NCI-H510A treated with DMSO at 0.1 percent for 48 hours (cell line): ENCODE measurements around the gene MIPOL1.
A peak's percentile ranks its signal among the peaks of the same experiment; 100 is the strongest.
"Not testable (repeated sequence)": the region's sequence is repeated elsewhere in the genome, so short reads cannot be mapped to it uniquely, and the experiment has no call there.

Source experiments
- DNase-seq: peaks from one replicate; lab custom pipeline; 2025; lab: John Stamatoyannopoulos, UW

MIPOL1 gene

GRCh38 chr14:37187840-37188577, 9.7 kb upstream of the MIPOL1 start:
- DNase-seq = not testable (repeated sequence)

GRCh38 chr14:37189733-37190132, 8.0 kb upstream of the MIPOL1 start:
- not testable (repeated sequence) for DNase-seq

GRCh38 chr14:37194698-37195097, 3.0 kb upstream of the MIPOL1 start:
- DNase-seq = no peak

- no peak for DNase-seq
Observed at GRCh38 chr14:37195327-37195726, 2.4 kb upstream of the MIPOL1 start.

GRCh38 chr14:37196604-37197420, 925 bp upstream of the MIPOL1 start:
- peak; percentile 36 for DNase-seq

GRCh38 chr14:37198273-37198598, 499 bp downstream of the MIPOL1 start:
- no peak for DNase-seq

- DNase-seq = no peak
Observed at GRCh38 chr14:37198907-37199306, 1.2 kb downstream of the MIPOL1 start.

GRCh38 chr14:37201724-37202123, 4.0 kb downstream of the MIPOL1 start:
- no peak for DNase-seq

- no peak for DNase-seq
Observed at GRCh38 chr14:37202265-37202664, 4.5 kb downstream of the MIPOL1 start.

GRCh38 chr14:37202812-37203211, 5.1 kb downstream of the MIPOL1 start:
- no peak for DNase-seq

- DNase-seq = no peak
Observed at GRCh38 chr14:37203423-37203822, 5.7 kb downstream of the MIPOL1 start.

- not testable (repeated sequence) for DNase-seq
Observed at GRCh38 chr14:37205623-37206605, 8.2 kb downstream of the MIPOL1 start.

- DNase-seq = not testable (repeated sequence)
Observed at GRCh38 chr14:37209617-37210016, 11.9 kb downstream of the MIPOL1 start.

GRCh38 chr14:37210448-37210847, 12.7 kb downstream of the MIPOL1 start:
- DNase-seq = no peak

- no peak for DNase-seq
Observed at GRCh38 chr14:37213016-37213415, 15.3 kb downstream of the MIPOL1 start.

GRCh38 chr14:37215345-37215744, 17.6 kb downstream of the MIPOL1 start:
- DNase-seq = no peak

- no peak for DNase-seq
Observed at GRCh38 chr14:37221073-37221472, 23.3 kb downstream of the MIPOL1 start.

GRCh38 chr14:37223947-37224474, 26.3 kb downstream of the MIPOL1 start:
- DNase-seq = no peak

GRCh38 chr14:37225668-37226067, 27.9 kb downstream of the MIPOL1 start:
- not testable (repeated sequence) for DNase-seq

GRCh38 chr14:37230551-37231194, 32.9 kb downstream of the MIPOL1 start:
- DNase-seq = peak; percentile 85

- peak; percentile 80 for DNase-seq
Observed at GRCh38 chr14:37232907-37233481, 35.3 kb downstream of the MIPOL1 start.
